Kidney (tissue), 14 donors: ENCODE measurements around the gene CAPZB. TPM values are rescaled to one million over a fixed set of nuclear protein-coding genes. Genes with fewer than 3 reads are reported as not detected.

Experiments
- DNase-seq, 5 donors: peaks; one replicate each; pipeline ENCODE4 v3.0.0-alpha.2; 2013 to 2020
- FAIRE-seq: peaks from 2 replicates; lab custom pipeline; 2012; peaks lifted over from hg19 to GRCh38; lab: Jason Lieb, UNC
- H3K27ac ChIP-seq, 2 donors: one replicate each; pipeline ENCODE4 v1.7.0; 2013; ENCODE audit warnings: low read depth in 2 of 2, low read length in 2 of 2, inconsistent platforms in 1 of 2
- H3K27me3 ChIP-seq: one replicate; pipeline ENCODE4 v1.7.1; 2013; ENCODE audit warnings: low read length, inconsistent platforms; ENCODE audit not compliant: control insufficient read depth, insufficient read depth
- H3K36me3 ChIP-seq, 3 donors: one replicate each; pipeline versions ENCODE4 v1.7.0 to v1.7.1; 2013; ENCODE audit warnings: low read length in 3 of 3, control low read depth in 1 of 3, inconsistent platforms in 1 of 3; ENCODE audit not compliant: insufficient read depth in 3 of 3, control insufficient read depth in 2 of 3
- H3K4me1 ChIP-seq, 3 donors: one replicate each; pipeline versions ENCODE4 v1.7.0 to v1.7.1; 2013; ENCODE audit warnings: low read length in 3 of 3, inconsistent platforms in 1 of 3, low read depth in 1 of 3; ENCODE audit not compliant: control insufficient read depth in 2 of 3, insufficient read depth in 2 of 3
- H3K4me3 ChIP-seq, 3 donors: one replicate each; pipeline versions ENCODE4 v1.7.0 to v1.8.1; 2013; ENCODE audit warnings: low read length in 3 of 3, control low read depth in 1 of 3, inconsistent platforms in 1 of 3
- H3K9ac ChIP-seq, 3 donors: one replicate each; pipeline versions ENCODE4 v1.7.0 to v1.7.1; 2013; ENCODE audit warnings: low read length in 3 of 3, control low read depth in 1 of 3, inconsistent platforms in 1 of 3
- H3K9me3 ChIP-seq, 3 donors: one replicate each; pipeline versions ENCODE4 v1.7.0 to v1.7.1; 2013; ENCODE audit warnings: low read length in 3 of 3, control low read depth in 1 of 3, inconsistent platforms in 1 of 3; ENCODE audit not compliant: control insufficient read depth in 2 of 3, insufficient read depth in 1 of 3
- intact Hi-C: fragments of 100-400 bp; cut with DNase I; formaldehyde crosslinking; loops from one replicate; pipeline ENCODE4 v1.11.1; 2022
- polyA plus RNA-seq: library from polyadenylated mRNA; stranded (reverse); fragments of 350-450 nt; fragmentation: Illumina TruSeq; extraction: RNeasy Lipid Tissue Mini Kit (QIAGEN cat#74804); gene quantifications from one replicate; pipeline ENCODE4 v1.2.3, GENCODE V29; 2014; ENCODE audit warnings: low read depth, low replicate concordance; ENCODE audit not compliant: insufficient read depth
- total RNA-seq: library from RNA; stranded (reverse); fragmentation: NEBNext Ultra II Directional; extraction: Animal tissue kit (Norgen Biotek cat#: 25700); gene quantifications from one replicate; pipeline ENCODE4 v1.2.1, GENCODE V29; 2021
- TF ChIP-seq, protein P1 (sequence below): IDR thresholded peaks from 3 replicates; pipeline ENCODE4 v1.5.1; 2012; ENCODE audit warnings: mild to moderate bottlenecking, moderate library complexity, borderline replicate concordance; ENCODE audit not compliant: insufficient read depth; ENCODE audit errors: extremely low read depth
- donor health status: control.
- donor health status: control.
- donor health status: control.
- donor health status: control.
- donor health status: control.
- donor health status: DM: yes; HTN: yes; CAD: no.
- donor health status: Normal renal cell carcinoma (clear cell type).

The CAPZB gene
- total and polyA plus RNA-seq, 2 donors from 2014 or later = 253 to 265 TPM

DNA sequence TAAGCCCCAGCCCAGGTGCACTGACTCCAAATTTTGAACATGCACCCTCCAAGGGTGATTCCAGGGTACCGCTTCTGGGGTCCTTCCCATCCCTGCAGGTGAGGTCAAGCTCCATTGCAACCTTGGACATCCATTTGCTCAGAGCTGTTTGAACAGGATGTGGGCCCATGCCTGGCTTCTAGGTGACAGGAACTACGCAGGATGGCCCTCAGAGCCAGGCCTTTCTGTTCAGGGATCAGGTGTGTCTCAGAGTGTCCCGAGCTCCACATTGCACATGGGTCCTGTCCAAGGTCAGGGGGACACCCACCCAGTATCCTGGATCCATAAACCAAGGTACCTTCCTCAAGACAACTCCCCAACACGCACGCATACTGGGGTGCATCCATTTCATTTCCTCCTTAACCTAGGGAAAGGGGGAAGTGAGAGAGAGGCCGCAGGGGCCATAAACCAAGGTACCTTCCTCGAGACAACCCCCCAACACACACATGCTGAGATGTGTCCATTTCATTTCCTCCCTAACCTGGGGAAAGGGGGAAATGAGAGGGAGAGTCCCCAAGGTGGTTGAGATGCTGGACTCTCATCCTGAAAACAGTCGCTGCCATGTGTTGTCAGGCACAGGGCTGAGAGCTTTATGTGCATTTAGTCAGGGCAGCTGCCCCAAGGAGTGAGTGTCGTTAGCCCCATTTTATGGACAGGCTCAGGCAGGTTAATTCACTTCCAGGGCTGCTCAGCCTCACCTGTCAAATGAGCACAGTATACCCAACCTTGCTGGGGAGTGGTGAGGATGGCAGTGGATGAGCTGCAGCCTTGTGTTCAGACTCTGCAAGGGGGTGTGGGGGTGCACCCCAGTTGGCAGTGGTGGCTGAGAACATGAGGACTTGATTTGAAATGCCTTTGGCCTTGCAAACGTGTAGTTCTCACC is 171.1 kb downstream of the CAPZB start:
- Histone ChIP-seq H3K36me3 (peaks cover 0 to 5% (median 3%) of the 10 kb centered on the region in 3 donors), H3K9ac (no peak overlapping the region), H3K4me3 (no peak overlapping the region), H3K9me3 (no peaks in the 10 kb centered on the region), H3K4me1 (peaks cover 0 to 23% (median 12%) of the 10 kb centered on the region in 3 donors), H3K27ac (no peak overlapping the region), H3K27me3 (no peaks in the 10 kb centered on the region)
- intact Hi-C loops = no loop called here
- TF ChIP-seq, protein P1, sequence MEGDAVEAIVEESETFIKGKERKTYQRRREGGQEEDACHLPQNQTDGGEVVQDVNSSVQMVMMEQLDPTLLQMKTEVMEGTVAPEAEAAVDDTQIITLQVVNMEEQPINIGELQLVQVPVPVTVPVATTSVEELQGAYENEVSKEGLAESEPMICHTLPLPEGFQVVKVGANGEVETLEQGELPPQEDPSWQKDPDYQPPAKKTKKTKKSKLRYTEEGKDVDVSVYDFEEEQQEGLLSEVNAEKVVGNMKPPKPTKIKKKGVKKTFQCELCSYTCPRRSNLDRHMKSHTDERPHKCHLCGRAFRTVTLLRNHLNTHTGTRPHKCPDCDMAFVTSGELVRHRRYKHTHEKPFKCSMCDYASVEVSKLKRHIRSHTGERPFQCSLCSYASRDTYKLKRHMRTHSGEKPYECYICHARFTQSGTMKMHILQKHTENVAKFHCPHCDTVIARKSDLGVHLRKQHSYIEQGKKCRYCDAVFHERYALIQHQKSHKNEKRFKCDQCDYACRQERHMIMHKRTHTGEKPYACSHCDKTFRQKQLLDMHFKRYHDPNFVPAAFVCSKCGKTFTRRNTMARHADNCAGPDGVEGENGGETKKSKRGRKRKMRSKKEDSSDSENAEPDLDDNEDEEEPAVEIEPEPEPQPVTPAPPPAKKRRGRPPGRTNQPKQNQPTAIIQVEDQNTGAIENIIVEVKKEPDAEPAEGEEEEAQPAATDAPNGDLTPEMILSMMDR = no peak
- FAIRE-seq = no peak
- DNase-seq = no peak

DNA sequence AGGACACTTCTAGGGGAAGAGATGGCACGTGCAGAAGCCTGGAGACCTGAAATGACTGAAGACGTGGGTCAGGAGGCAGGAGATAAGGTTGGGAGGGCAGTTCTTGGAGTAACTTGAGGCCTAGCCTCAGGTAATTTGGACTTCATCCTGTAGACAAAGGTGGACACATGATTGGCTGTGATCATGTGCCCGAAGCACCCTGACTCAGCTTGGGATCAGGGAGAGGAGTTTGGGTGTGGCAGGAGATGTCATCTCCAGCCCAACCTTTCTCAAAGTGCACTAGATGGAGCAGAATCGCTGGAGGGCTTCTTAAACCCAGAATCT is 171.7 kb downstream of the CAPZB start:
- Histone ChIP-seq H3K4me1 (peaks cover 0 to 23% (median 13%) of the 10 kb centered on the region in 3 donors), H3K9ac (no peak overlapping the region), H3K27ac (no peak overlapping the region), H3K27me3 (no peaks in the 10 kb centered on the region), H3K4me3 (peak overlapping the region in 1 of 3 donors; percentile 66), H3K36me3 (peaks cover 0 to 5% (median 3%) of the 10 kb centered on the region in 3 donors), H3K9me3 (no peaks in the 10 kb centered on the region)
- no peak for FAIRE-seq
- intact Hi-C loops = no loop called here
- TF ChIP-seq, protein P1 = no peak
- peak in 1 of 5 donors; percentile 43 for DNase-seq

DNA sequence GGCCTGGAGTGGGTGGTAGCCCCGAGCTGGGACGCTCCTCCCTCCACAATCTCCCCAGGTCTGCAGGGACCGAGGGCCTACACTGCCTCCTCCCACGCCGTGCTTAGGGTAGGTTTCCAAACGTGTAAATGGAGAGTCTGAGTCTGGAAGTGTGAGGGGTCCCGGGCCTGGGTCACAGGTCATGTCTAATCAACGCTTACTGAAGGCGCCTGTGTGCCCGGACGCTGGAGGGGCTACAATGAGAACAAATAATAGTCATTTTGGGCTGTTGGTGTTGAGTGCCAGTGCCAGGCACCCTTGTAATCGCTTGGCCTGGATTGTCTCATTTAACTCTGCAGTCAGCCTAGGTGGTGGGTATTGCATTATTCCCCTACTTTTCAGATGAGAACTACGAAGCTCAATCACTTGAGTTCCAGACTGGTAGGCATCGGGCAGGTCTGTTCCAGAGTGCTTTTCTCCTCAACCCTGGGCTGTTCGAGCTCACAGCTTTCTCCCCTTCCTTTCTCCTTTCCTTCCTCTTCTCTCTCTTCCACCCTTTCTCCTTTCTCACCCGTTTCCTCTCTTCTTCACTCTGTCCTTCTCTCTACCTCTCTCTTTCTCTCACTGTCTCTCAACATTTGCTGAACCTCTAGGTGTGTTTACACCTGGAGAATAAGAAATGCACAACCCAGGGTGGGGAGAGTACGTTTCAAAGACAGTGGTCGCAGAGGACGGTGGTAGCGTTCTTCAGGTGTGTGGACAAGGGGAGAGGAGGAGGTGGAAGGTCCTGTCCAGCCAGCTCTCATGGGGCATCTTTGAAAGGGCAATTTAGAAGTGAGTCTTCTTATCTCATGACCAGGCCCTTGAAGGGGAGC is 172.3 kb downstream of the CAPZB start:
- peak overlapping the region in 1 of 2 donors; percentile 61 for H3K27ac ChIP-seq

More for the DNA sequence above, 172.3 kb downstream of the CAPZB start:
- TF ChIP-seq, protein P1 = no peak
- DNase-seq (peak in 3 of 5 donors; percentile 46 to 74 (median 52)), FAIRE-seq (no peak)
- Histone ChIP-seq H3K4me1 (peaks cover 0 to 23% (median 13%) of the 10 kb centered on the region in 3 donors), H3K27me3 (no peaks in the 10 kb centered on the region), H3K4me3 (peak overlapping the region; percentile 48 to 71 (median 66)), H3K9me3 (no peaks in the 10 kb centered on the region), H3K9ac (peak overlapping the region in 2 of 3 donors; percentile 56 to 72), H3K36me3 (peaks cover 0 to 3% (median 2%) of the 10 kb centered on the region in 3 donors)
- intact Hi-C loops = no loop called here
